Measurements from ENCODE around the gene FATE1.
"Not testable (repeated sequence)": the region's sequence is repeated elsewhere in the genome, so short reads cannot be mapped to it uniquely, and the experiment has no call there.

The FATE1 gene, protein sequence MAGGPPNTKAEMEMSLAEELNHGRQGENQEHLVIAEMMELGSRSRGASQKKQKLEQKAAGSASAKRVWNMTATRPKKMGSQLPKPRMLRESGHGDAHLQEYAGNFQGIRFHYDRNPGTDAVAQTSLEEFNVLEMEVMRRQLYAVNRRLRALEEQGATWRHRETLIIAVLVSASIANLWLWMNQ

DNA sequence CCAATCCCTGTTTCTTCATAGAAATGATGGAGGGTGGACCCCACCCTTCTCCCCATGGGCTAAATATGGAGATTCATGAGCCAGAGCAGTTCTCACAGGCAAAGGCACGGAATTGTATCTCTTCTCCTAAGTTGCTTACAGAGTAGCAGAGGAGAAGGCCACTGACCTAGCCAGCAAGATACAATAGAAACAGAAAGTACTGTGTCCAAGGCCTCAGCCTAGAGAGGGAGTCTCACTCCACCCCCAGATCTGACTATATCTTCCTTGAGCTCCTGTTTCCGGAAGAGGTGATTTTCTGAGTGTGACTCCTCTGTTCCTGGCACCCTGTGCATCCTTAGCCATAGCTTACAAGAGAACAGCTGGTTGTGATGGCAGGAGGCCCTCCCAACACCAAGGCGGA is at the start of gene FATE1:
Gene FATE1, plus strand, starts transcription at position 284 of the 400 bp plus-strand sequence. Its CDS starts 85 bp downstream, at position 369.
- DNase-seq (ENCODE audit: low read depth) = no peak

DNA sequence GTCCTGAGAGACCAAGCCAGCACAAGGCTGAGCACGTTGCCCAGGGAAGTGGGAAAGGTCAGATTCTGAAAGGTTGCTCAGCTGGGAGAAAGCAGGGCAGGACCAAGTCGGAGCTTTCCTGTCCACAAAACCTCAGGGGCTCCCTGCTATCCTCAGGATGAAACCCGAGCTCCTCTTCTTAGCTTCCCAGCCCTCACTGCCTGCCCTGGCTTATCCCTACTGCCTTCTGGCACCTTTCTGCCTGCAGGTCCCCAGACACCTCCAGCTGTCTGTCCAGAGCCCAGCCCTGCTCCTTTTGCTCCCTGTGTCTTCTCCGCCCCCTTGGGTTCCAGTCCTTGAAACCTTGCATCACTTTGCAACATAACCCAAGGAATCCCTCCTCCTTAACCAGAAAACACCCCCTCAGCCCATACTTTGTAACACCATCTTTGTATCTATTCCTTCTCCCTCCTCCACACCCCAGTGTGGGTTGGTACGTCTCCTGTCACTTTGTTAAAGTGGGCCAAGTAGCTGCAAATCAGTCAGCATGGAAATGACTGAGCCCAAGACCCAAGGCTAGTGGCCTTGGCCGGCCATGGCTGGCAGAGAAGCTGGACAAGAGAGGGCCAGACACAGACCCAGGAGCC is 40.6 kb upstream of the FATE1 start:
- DNase-seq (ENCODE audit: low read depth) = no peak

DNA sequence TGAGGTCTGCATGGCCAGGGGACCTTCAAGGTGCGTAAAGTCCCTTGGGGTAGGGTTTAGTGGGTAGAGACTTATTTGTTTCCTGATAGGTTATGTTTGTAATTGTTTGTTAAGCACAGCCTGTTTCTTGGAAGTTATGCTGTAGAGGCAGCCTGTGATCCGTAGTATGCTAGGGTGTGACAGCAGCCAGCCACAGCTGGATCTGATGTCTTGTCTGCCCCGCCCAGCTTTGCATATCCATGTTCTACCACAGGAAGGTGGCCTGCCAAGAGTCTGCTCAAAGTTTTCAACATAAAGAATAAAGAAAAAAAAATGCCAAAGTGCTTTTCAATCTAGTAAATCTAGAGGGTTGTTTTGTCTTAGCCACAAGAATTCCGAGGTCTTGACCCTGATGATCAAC is 39.6 kb upstream of the FATE1 start:
- DNase-seq (ENCODE audit: low read depth) = no peak

DNA sequence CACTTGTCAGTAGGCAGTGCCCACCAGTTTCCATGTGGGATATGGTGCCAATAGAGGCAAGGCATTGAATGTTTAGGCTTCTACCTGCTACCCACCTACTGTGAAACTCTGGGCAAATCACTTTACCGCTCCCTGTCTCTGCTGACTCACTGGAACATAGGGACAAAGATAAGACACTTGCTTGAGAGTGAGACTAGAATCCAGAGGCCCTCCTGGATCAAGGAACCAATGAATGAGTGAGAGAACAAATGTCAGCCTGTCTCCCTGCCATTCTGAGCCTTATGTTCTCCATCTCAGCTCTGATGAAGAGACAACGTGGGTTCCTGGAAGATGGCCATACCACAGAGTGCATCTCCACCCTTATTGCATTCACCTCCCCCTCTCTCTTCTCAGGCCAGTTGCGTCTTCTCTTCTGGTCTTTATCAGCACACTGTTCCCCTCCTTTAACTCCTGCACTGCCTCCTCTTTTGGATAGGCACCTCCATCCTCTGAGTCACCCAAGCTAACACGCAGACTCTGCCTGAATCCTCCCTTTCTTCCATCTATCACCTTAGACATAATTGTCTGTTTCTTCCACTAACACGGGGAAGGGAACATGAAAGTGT is 35.9 kb upstream of the FATE1 start:
- no peak for DNase-seq (ENCODE audit: low read depth)

DNA sequence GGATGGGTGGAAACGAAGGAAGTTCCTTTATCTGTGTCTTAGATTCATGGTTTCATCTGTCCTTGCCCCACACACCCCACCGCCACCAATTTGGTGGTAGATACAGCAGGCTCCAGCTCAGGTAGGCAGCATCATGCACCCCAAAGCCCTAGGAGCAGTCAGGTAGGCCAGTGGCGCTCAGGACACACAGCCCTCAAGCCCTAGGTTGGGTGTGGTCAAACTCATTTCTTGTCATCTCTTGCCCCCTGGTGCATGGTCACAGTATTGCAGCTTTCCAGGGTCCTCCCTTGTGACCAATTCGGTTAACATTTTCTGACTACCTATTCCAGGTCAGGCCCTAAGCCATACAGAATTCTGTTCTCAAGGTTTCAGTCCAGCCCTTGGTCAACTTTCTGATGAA is 35.0 kb upstream of the FATE1 start:
- peak; percentile 31 for DNase-seq (ENCODE audit: low read depth)

DNA sequence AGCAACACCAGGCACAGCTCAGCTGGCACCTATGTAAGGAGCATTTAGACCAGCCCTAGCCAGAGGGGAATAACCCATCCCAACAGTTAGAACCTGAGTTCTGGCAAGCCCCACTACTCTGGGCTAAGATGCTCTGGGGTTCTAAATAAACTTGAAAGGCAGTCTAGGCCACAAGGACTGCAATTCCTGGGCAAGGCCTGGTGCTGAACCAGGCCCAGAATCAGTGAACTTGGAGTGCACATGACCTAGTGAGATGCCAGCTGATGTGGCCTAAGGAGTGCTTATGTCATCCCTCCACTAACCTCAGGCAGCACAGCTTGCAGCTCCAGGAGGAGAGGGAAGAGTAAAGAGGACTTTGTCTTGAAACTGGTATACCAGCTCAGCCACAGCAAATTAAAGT is 28.2 kb upstream of the FATE1 start:
- DNase-seq (ENCODE audit: low read depth) = no peak

DNA sequence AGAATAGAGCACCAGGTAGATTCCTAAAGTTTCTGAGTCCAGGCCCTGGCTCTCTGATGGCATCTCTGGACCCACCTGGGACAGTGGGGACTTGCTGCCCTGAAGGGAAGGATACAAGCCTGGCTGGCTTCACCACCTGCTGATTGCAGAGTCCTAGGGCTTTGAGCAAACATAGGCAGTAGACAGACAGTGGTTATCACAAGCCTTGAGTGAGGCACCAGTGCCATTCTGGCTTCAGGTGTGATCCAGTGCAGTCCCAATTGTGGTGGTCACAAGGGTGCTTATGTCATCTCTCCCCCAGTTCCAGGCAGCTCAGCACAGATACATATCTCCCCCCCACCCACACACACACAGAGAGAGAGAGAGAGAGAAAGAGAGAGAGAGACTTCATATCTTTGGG is 27.1 kb upstream of the FATE1 start:
- DNase-seq (ENCODE audit: low read depth) = no peak

DNA sequence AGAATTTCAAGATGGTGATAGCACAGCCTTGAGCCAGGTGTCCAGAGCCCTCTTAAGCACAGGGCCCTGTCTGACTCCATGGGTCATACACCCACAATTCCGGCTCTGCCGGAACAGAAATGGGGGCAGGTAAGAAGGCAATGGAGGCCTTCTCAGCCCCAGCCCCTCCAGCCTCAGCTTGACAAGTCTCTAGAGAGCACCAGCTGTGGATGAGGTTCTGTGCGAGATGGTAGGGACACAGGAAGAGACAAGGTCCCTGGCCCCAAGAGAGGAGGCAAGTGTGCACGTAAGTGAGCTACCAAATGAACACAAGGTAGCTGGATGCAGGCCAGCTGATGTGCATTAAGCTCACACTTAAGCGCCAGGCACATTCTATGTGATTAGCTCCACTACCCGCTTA is 23.0 kb upstream of the FATE1 start:
- no peak for DNase-seq (ENCODE audit: low read depth)

DNA sequence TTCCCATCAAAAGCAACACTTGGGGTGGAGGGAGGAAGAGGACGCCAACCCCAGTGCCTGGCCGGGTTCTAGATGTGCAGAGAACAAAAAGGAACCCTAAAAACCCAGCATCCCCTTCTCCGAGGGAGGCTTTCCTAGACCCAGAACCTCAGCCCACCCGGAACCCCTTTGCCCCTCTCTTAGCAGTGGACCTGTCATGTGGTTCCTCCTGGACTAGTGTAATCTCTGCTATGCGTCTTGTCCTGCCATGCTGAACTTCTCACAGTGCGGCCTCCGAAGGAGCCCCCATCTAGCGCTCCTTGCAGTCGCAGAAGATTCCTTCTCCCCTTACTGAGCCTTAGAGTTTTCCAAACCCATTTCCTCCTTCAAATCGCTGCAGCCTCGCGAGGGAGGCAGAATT is 21.7 kb upstream of the FATE1 start:
- no peak for DNase-seq (ENCODE audit: low read depth)

DNA sequence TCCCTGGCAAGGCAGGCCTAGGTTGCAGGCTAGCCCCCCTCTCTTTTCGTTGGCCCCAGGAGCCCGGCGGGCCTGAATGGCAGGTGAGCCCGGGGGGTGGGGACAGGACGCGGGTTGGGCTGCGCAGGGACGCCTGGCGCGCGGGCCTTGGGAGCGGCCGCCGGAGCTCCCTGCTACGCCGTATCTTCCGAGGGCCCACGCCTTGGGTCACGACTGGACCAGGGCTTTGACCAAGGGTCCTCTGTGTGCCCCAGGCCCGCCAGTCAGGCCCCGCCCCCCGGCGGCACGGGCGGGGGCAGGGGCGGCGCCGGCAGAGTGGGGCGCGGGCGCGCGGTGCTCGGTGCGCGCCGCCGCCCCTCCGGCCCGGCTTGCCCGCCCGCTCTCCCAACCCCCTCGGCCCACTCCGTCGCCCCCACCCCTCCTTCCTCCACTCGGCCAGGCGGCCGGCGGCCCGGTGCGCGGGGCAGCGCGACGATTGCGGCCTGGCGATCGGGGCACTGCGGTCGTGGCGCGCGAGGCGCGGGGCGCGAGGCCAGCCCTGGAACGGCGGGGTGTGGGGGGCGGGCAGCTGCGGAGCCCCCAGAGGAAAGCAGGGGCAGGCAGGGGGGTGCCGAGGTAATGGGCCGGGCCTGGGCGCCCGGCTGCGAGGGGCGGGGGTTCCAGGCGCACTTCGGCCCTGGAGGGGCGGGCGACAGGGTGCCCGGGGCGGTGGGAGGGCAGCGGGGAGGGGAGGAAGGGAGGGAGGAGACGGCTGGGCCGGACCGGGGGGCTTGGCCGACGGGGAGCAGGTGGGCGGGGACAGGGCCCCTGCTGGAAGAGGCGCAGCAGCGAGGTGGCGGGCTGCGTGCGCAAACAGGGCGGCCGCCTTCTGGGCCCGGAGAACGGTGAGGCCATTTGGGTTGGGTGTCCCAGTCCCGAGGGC is 20.9 kb upstream of the FATE1 start, which contains the start of gene PRRG3:
Gene PRRG3, plus strand, starts transcription at position 798 of the 922 bp plus-strand sequence. CDS start 3,357 bp downstream, outside the sequence.
- DNase-seq (ENCODE audit: low read depth) = no peak

DNA sequence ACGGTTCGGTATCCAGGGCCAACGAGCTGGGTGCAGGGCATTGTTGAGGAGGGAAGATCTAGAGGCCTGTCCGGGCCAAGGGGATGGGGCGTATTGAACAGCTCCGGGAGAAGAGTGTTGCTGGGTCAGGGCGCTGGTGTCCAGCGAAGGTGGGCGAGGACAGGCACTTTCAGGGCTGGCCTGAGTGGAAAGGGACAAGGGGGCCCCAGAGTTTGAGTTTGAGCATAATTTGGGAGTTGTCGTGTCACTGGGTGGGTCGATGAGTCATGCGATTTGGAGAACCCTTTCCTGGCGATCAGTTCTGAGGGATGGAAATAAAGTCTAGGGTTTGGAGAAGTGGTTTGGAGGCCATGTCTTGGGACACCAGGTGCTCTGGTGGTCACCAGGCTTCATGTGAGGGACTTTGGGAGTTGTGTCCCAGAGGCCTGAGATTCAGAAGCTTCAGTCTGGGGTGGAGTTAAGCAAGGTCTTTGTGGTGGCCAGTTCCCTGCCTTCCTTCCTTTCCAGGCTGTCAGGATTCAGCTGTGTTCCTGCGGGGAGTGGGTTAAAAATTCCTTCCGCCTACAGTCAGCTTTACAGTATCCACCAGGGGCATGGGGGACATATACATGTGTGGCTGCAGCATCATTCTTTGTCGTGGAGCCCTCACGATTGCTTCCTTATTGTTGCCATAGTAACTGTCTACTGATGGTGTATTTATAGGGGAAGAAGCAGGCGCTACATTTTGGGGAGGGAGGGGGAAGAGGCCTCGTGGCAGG is 20.1 kb upstream of the FATE1 start:
- DNase-seq (ENCODE audit: low read depth) = no peak

DNA sequence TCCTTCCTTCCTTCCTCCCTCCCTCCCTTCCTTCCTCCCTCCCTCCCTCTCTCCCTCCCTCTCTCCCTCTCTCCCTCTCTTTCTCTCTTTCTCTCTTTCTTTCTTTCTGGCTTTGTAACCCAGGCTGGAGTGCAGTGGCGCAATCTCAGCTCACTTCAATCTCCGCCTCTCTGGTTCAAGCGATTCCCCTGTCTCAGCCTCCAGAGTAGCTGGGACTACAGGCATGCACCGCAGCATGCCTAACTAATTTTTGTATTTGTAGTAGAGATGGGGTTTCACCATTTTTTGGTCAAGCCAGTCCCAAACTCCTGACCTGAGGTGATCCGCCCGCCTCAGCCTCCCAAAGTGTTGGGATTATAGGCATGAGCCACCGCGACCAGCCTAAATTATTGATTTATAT is 18.8 kb upstream of the FATE1 start:
- DNase-seq (ENCODE audit: low read depth) = not testable (repeated sequence)

DNA sequence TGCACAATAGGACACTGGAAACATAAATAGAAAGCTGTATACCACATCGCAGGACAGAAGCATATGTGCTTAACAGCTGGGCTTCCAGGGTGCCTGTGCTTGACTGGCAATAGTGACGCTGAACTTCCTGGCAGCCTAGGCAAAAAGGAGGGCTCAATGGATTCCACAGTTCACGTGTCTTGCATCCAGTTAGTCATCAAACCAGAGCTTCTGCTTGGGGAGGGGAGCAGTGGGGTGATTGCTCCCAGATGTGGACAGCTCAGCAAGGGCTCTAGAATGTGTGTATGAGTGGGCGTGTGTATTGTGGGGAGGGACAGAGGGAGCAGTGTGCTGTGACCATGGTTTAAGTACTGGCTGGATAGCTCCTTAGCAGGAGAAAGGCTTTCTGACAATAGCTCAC is 18.3 kb upstream of the FATE1 start:
- no peak for DNase-seq (ENCODE audit: low read depth)

DNA sequence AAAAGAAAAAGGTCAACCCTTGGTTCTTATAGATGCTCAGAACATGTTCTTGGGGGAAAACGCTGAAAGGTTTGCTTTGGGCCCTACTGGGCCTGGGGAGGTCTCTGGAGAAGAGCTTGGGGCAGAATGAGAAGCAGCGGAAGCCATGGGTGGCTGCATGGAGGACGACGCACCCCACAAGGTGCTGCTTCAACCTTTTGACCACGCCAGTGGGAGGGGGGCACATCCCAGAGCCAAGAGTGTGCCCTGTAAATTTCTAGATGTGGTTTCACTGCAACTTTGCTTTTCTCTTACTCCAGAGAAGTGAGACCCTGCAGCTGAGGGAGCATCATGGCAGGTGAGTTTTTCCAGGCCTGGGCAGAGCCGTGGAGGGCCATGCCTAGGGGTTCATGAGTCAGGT is 17.4 kb upstream of the FATE1 start:
- DNase-seq (ENCODE audit: low read depth) = no peak

DNA sequence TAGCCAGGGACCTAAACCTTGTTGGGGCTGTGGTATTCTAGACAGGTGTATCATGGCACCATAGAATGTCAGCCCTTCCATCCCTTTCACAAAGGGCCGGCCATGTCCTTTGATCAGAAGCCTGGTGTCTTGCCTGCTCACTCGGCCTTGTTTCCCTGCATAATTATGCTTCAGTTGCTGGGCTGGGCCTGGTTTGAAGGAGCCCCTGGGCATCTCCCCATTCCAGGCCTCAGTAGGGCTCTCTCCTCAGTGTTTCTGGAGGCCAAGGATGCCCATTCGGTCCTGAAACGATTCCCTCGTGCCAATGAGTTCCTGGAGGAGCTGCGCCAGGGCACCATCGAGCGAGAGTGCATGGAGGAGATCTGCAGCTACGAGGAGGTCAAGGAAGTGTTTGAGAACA is 16.1 kb upstream of the FATE1 start:
- DNase-seq (ENCODE audit: low read depth) = no peak

DNA sequence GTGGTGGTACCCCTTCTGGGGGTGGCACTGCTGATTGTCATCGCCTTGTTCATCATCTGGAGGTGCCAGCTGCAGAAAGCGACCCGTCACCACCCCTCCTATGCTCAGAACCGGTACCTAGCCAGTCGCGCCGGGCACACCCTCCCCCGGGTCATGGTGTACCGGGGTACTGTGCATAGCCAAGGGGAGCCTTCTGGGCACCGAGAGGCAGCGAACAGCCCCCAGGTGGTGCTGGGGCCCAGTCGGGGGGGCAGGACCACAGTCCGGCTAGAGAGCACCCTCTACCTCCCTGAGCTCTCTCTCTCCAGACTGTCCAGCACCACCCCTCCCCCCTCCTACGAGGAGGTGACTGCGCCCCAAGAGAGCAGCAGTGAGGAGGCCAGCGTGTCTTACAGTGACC is 15.3 kb upstream of the FATE1 start:
- DNase-seq (ENCODE audit: low read depth) = no peak

DNA sequence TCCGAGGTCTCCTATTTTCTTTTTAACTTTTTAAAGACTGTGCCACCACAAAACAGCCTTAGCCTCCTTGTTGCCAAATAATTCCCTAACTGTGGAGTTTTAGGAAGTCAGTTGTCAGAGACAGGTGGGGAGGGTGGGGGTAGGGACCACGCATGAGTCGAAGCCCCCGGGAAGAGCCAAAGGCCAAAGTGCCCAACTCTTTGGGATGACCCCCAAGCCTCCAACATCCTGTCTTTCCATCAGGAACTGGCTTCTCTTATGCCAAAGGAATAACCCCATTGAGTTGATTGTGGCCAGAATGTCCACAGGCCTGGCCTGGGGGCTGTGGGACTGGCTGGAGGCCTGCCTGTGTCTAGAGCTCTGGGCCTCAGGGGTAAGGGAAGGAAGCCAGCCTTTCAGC is 14.8 kb upstream of the FATE1 start:
- DNase-seq (ENCODE audit: low read depth) = no peak

DNA sequence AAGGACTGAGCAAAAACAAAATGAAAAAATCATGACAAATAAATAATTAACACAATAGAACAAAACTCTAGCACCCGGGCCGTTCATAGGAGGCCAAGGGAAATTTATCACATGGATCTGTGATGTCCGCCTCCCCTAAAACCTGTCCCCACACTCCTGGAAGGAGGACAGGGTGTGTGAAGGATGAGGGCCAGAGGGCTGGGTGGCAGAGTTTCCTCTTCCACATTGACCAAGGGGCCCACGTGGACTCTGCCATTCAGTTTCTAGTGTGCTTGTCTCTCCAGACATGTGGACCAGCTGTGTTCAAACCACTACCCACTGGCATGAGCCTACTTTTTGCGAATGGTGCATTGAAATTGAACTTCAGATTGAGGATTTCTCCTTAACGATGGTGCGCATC is 14.3 kb upstream of the FATE1 start:
- no peak for DNase-seq (ENCODE audit: low read depth)

DNA sequence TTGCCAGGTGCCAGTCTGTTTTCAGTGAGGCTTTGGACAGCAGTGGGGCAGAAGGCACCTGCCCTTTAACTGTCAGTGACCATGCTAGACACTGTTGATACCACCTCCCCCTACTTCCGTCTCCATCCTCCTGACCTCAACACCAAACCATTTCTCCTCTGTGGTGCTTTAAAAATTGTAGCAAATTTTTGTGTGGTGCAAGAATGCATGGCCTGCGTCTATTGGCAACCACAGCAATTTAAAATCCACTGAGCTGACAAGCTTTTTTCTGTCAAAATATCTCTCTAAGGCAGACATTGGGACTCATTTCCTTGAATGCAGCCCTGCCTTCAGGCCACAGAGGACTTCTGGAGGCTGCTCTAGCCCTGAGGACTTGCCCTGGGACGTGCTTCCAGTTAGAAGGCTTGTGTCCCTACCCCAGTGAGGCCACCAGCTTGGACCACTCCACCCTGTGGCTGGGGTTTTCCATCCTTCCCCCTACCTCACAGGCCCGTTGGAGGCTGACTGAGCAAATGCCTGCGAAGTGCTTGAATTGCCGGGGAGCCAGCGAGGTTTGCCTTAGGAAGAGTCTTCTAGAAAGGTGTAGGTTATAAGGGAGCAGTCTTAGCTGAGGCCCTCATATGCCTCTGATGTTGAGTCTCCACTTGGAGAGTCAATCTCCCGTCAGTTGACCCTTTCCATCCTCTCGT is 13.7 kb upstream of the FATE1 start:
- DNase-seq (ENCODE audit: low read depth) = no peak

DNA sequence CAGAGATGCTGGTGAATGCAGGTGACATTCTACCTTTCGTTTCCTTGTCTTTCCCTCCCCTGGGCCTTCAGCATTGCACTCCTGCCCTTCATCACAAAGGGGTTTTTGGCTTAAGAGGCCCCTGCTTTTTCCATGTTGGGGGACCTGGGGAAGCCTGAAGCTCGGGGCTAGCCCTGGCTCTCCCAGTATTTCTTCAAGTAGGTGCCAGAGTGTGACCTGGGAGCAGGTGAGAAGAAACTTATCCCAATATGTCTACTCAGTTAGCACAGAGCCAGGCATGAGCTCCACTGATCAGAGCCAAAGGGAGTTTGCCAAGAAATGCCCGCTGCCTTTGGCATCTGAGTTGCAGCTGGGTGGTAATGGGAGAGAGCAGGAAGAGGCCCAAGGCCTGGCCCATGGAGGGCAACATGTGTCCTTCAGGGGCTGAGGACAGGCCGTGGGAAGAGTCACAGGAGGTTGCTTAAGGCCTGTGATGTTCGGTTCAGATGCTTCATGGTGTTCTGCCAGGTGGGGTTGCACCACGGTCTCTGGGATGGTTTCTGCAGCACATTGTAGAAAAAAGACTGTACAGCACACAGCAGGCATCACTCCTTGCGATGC is 13.0 kb upstream of the FATE1 start:
- DNase-seq (ENCODE audit: low read depth) = no peak

DNA sequence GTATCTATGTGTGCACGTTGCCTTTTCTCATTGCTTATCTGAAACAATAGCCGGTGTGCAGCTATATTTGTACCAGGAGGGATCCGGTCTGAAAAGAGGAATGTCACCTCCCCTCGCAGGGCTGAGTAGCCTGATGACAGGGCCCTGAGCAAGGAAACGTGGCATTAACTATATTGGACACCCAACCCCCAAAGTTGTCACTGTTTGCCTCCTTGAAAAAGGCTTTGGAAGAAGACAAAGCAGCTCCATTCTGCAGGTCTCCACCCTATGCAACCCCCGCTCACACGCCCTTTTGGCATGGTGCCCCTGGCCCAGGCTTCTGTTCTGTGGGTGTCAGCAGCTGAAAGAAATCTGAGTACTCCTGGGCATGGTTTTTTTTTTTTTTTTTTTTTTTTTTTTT is 12.3 kb upstream of the FATE1 start:
- no peak for DNase-seq (ENCODE audit: low read depth)
